ENCODE data around the gene TNFRSF14. TPM values are rescaled to one million over a fixed set of nuclear protein-coding genes. Genes with fewer than 3 reads are reported as not detected.

The TNFRSF14 gene
- total and polyA plus RNA-seq, 2 of the 13 experiments (the other 11 are each of a cell fraction or from before 2014, with no cell fraction given): 11.9 to 49.9 TPM

GRCh38 chr1:2592672-2593071 is 36.5 kb downstream of the TNFRSF14 start:
- H3K4me2 ChIP-seq (ENCODE audit: low read depth, low read length): no peak overlapping the region
- peaks cover 8 to 40% of the 10 kb centered on the region in 2 experiments; a peak in 4 of 5 replicates for H3K27me3 ChIP-seq (ENCODE audit: control insufficient read depth in 1 of 2, insufficient read depth in 2 of 2, low read length in 2 of 2)
- ATAC-seq: peak; percentile 8; the same call in 1 of the 3 replicates
- no peak overlapping the region for H3K4me3 ChIP-seq (replicated peaks in 1 of 3; ENCODE audit: insufficient read depth in 1 of 3, low read depth in 2 of 3, low read length in 3 of 3)
- in situ Hi-C loops (cut with HindIII; ENCODE audit: extremely low pct_ligation_motif_present, low pct_unique_long_range_greater_than_20kb) (no loop called here), intact Hi-C loops (cut with micrococcal nuclease; ENCODE audit: unreplicated experiment) (no loop called here)
- no peaks in the 10 kb centered on the region for H4K20me1 ChIP-seq (ENCODE audit: insufficient read depth, low read length)
- H3K9me3 ChIP-seq (ENCODE audit: low read length): no peaks in the 10 kb centered on the region
- no peak overlapping the region for H2AFZ ChIP-seq (ENCODE audit: low read length)
- H3K4me1 ChIP-seq (ENCODE audit: insufficient read depth, low read length): peaks cover 15% of the 10 kb centered on the region
- no TSS peak for BruUV-seq (replicated peaks)
- 37% methylated on average over 9 of the region's 15 CpGs for WGBS (ENCODE audit: low lambda C conversion rate)
- no peak overlapping the region for H3K9ac ChIP-seq (ENCODE audit: insufficient read depth, low read depth, low read length)
- no peaks in the 10 kb centered on the region for H3K79me2 ChIP-seq (ENCODE audit: insufficient read depth, low read length)
- H3K27ac ChIP-seq (ENCODE audit: extremely low read length, insufficient read depth, low read length): no peak overlapping the region
- H3K36me3 ChIP-seq (replicated peaks in 1 of 2; ENCODE audit: control insufficient read depth in 1 of 2, insufficient read depth in 2 of 2, low read length in 2 of 2): no peaks in the 10 kb centered on the region
- CTCF ChIA-PET (ENCODE audit: low intra/inter-chr PET ratio, low total read pairs): no interaction called here
- POLR2A ChIA-PET: no interaction called here
- no peak for FAIRE-seq
- TF ChIP-seq ZSCAN21 (CRISPR knock-in tag; IDR thresholded peaks at IDR 0.05; ENCODE audit: borderline replicate concordance) (no peak), PAF1 (CRISPR knock-in tag; IDR thresholded peaks at IDR 0.05) (no peak), ZNF740 (CRISPR knock-in tag; IDR thresholded peaks at IDR 0.05) (no peak), SALL1 (CRISPR knock-in tag; IDR thresholded peaks at IDR 0.05) (no peak), HMGA1 (CRISPR knock-in tag; conservative IDR thresholded peaks at IDR 0.05) (no peak), ZNF770 (CRISPR knock-in tag; IDR thresholded peaks at IDR 0.05) (no peak), ELF1 (CRISPR knock-in tag; IDR thresholded peaks at IDR 0.05) (0 out of 2 replicates have a peak, but pooled peaks have one; percentile 40), GABPB1 (CRISPR knock-in tag; IDR thresholded peaks at IDR 0.05) (peak; percentile 39; the same call in 1 of the 2 replicates)
- no peak for DNase-seq (ENCODE audit: low spot score)

Data from HepG2 (cell line).